ENCODE results near the gene GFI1B.
"Not testable (repeated sequence)": the region's sequence is repeated elsewhere in the genome, so short reads cannot be mapped to it uniquely, and the experiment has no call there.

Gene GFI1B

GRCh38 chr9:132965478-132965877, 13.0 kb upstream of the GFI1B start:
- H3K9ac ChIP-seq (ENCODE audit: low read depth in 1 of 2, low read length in 2 of 2): no peak overlapping the region
- H3K27me3 ChIP-seq (ENCODE audit: control insufficient read depth in 1 of 2, insufficient read depth in 2 of 2, low read length in 2 of 2): no peaks in the 10 kb centered on the region
- no peaks in the 10 kb centered on the region for H3K9me3 ChIP-seq (ENCODE audit: control insufficient read depth in 1 of 2, low read length in 2 of 2)
- H3K27ac ChIP-seq (ENCODE audit: low read depth, low read length): no peak overlapping the region
- no peak overlapping the region for H3K4me3 ChIP-seq (ENCODE audit: low read depth in 1 of 2, low read length in 2 of 2)
- H3K4me1 ChIP-seq (ENCODE audit: control insufficient read depth in 1 of 2, insufficient read depth in 2 of 2, low read length in 2 of 2): peaks cover 0 to 3% of the 10 kb centered on the region in 2 donors
- H3K36me3 ChIP-seq (ENCODE audit: control insufficient read depth in 1 of 2, insufficient read depth in 2 of 2, low read length in 2 of 2): no peaks in the 10 kb centered on the region

- H3K27ac ChIP-seq (ENCODE audit: low read depth, low read length); H3K27me3 ChIP-seq (ENCODE audit: control insufficient read depth in 1 of 2, insufficient read depth in 2 of 2, low read length in 2 of 2); H3K9me3 ChIP-seq (ENCODE audit: control insufficient read depth in 1 of 2, low read length in 2 of 2): not testable (repeated sequence)
Observed at GRCh38 chr9:132967908-132968307, 10.6 kb upstream of the GFI1B start.

GRCh38 chr9:132969783-132970182, 8.7 kb upstream of the GFI1B start:
- Histone ChIP-seq H3K9me3 (ENCODE audit: control insufficient read depth in 1 of 2, low read length in 2 of 2) (no peaks in the 10 kb centered on the region), H3K27me3 (ENCODE audit: control insufficient read depth in 1 of 2, insufficient read depth in 2 of 2, low read length in 2 of 2) (peaks cover 0 to 10% of the 10 kb centered on the region in 2 donors), H3K4me3 (ENCODE audit: low read depth in 1 of 2, low read length in 2 of 2) (no peak overlapping the region), H3K4me1 (ENCODE audit: control insufficient read depth in 1 of 2, insufficient read depth in 2 of 2, low read length in 2 of 2) (peaks cover 0 to 15% of the 10 kb centered on the region in 2 donors), H3K36me3 (ENCODE audit: control insufficient read depth in 1 of 2, insufficient read depth in 2 of 2, low read length in 2 of 2) (no peaks in the 10 kb centered on the region), H3K9ac (ENCODE audit: low read depth in 1 of 2, low read length in 2 of 2) (no peak overlapping the region), H3K27ac (ENCODE audit: low read depth, low read length) (no peak overlapping the region)

More at GRCh38 chr9:132967908-132968307, 10.6 kb upstream of the GFI1B start:
- not testable (repeated sequence) for H3K36me3 ChIP-seq (ENCODE audit: control insufficient read depth in 1 of 2, insufficient read depth in 2 of 2, low read length in 2 of 2); H3K9ac ChIP-seq (ENCODE audit: low read depth in 1 of 2, low read length in 2 of 2); H3K4me3 ChIP-seq (ENCODE audit: low read depth in 1 of 2, low read length in 2 of 2)
- peaks cover 0 to 15% of the 10 kb centered on the region in 2 donors for H3K4me1 ChIP-seq (ENCODE audit: control insufficient read depth in 1 of 2, insufficient read depth in 2 of 2, low read length in 2 of 2)

GRCh38 chr9:132970324-132971062, 8.0 kb upstream of the GFI1B start:
- Histone ChIP-seq H3K9me3 (ENCODE audit: control insufficient read depth in 1 of 2, low read length in 2 of 2) (no peaks in the 10 kb centered on the region), H3K27me3 (ENCODE audit: control insufficient read depth in 1 of 2, insufficient read depth in 2 of 2, low read length in 2 of 2) (peaks cover 0 to 10% of the 10 kb centered on the region in 2 donors), H3K4me3 (ENCODE audit: low read depth in 1 of 2, low read length in 2 of 2) (no peak overlapping the region), H3K36me3 (ENCODE audit: control insufficient read depth in 1 of 2, insufficient read depth in 2 of 2, low read length in 2 of 2) (no peaks in the 10 kb centered on the region), H3K4me1 (ENCODE audit: control insufficient read depth in 1 of 2, insufficient read depth in 2 of 2, low read length in 2 of 2) (peaks cover 0 to 15% of the 10 kb centered on the region in 2 donors), H3K27ac (ENCODE audit: low read depth, low read length) (no peak overlapping the region), H3K9ac (ENCODE audit: low read depth in 1 of 2, low read length in 2 of 2) (no peak overlapping the region)

- Histone ChIP-seq H3K4me1 (ENCODE audit: control insufficient read depth in 1 of 2, insufficient read depth in 2 of 2, low read length in 2 of 2) (peaks cover 8 to 26% of the 10 kb centered on the region in 2 donors), H3K27me3 (ENCODE audit: control insufficient read depth in 1 of 2, insufficient read depth in 2 of 2, low read length in 2 of 2) (peaks cover 0 to 10% of the 10 kb centered on the region in 2 donors)
Observed at GRCh38 chr9:132973166-132973565, 5.3 kb upstream of the GFI1B start.

GRCh38 chr9:132973713-132974112, 4.8 kb upstream of the GFI1B start:
- Histone ChIP-seq H3K4me1 (ENCODE audit: control insufficient read depth in 1 of 2, insufficient read depth in 2 of 2, low read length in 2 of 2) (peaks cover 12 to 30% of the 10 kb centered on the region in 2 donors), H3K27me3 (ENCODE audit: control insufficient read depth in 1 of 2, insufficient read depth in 2 of 2, low read length in 2 of 2) (peaks cover 3 to 15% of the 10 kb centered on the region in 2 donors), H3K27ac (ENCODE audit: low read depth, low read length) (no peak overlapping the region), H3K9ac (ENCODE audit: low read depth in 1 of 2, low read length in 2 of 2) (peak overlapping the region in 1 of 2 donors; percentile 25), H3K9me3 (ENCODE audit: control insufficient read depth in 1 of 2, low read length in 2 of 2) (no peaks in the 10 kb centered on the region), H3K4me3 (ENCODE audit: low read depth in 1 of 2, low read length in 2 of 2) (no peak overlapping the region), H3K36me3 (ENCODE audit: control insufficient read depth in 1 of 2, insufficient read depth in 2 of 2, low read length in 2 of 2) (no peaks in the 10 kb centered on the region)

More at GRCh38 chr9:132973166-132973565, 5.3 kb upstream of the GFI1B start:
- Histone ChIP-seq H3K27ac (ENCODE audit: low read depth, low read length) (no peak overlapping the region), H3K9me3 (ENCODE audit: control insufficient read depth in 1 of 2, low read length in 2 of 2) (no peaks in the 10 kb centered on the region), H3K9ac (ENCODE audit: low read depth in 1 of 2, low read length in 2 of 2) (peak overlapping the region in 1 of 2 donors; percentile 25), H3K4me3 (ENCODE audit: low read depth in 1 of 2, low read length in 2 of 2) (no peak overlapping the region), H3K36me3 (ENCODE audit: control insufficient read depth in 1 of 2, insufficient read depth in 2 of 2, low read length in 2 of 2) (no peaks in the 10 kb centered on the region)

GRCh38 chr9:132975961-132976360, 2.5 kb upstream of the GFI1B start:
- H3K27me3 ChIP-seq (ENCODE audit: control insufficient read depth in 1 of 2, insufficient read depth in 2 of 2, low read length in 2 of 2): peaks cover 22 to 25% of the 10 kb centered on the region in 2 donors
- H3K27ac ChIP-seq (ENCODE audit: low read depth, low read length): no peak overlapping the region
- H3K36me3 ChIP-seq (ENCODE audit: control insufficient read depth in 1 of 2, insufficient read depth in 2 of 2, low read length in 2 of 2): no peaks in the 10 kb centered on the region
- no peak overlapping the region for H3K9ac ChIP-seq (ENCODE audit: low read depth in 1 of 2, low read length in 2 of 2)
- H3K4me3 ChIP-seq (ENCODE audit: low read depth in 1 of 2, low read length in 2 of 2): no peak overlapping the region
- no peaks in the 10 kb centered on the region for H3K9me3 ChIP-seq (ENCODE audit: control insufficient read depth in 1 of 2, low read length in 2 of 2)
- H3K4me1 ChIP-seq (ENCODE audit: control insufficient read depth in 1 of 2, insufficient read depth in 2 of 2, low read length in 2 of 2): peaks cover 16 to 25% of the 10 kb centered on the region in 2 donors

GRCh38 chr9:132976571-132976970, 1.9 kb upstream of the GFI1B start:
- H3K27me3 ChIP-seq (ENCODE audit: control insufficient read depth in 1 of 2, insufficient read depth in 2 of 2, low read length in 2 of 2): peaks cover 23 to 25% of the 10 kb centered on the region in 2 donors
- no peak overlapping the region for H3K4me3 ChIP-seq (ENCODE audit: low read depth in 1 of 2, low read length in 2 of 2)
- no peak overlapping the region for H3K9ac ChIP-seq (ENCODE audit: low read depth in 1 of 2, low read length in 2 of 2)
- H3K4me1 ChIP-seq (ENCODE audit: control insufficient read depth in 1 of 2, insufficient read depth in 2 of 2, low read length in 2 of 2): peaks cover 16 to 24% of the 10 kb centered on the region in 2 donors
- H3K27ac ChIP-seq (ENCODE audit: low read depth, low read length): no peak overlapping the region
- no peaks in the 10 kb centered on the region for H3K9me3 ChIP-seq (ENCODE audit: control insufficient read depth in 1 of 2, low read length in 2 of 2)
- no peaks in the 10 kb centered on the region for H3K36me3 ChIP-seq (ENCODE audit: control insufficient read depth in 1 of 2, insufficient read depth in 2 of 2, low read length in 2 of 2)

GRCh38 chr9:132978112-132978450, 413 bp upstream of the GFI1B start:
- Histone ChIP-seq H3K9ac (ENCODE audit: low read depth in 1 of 2, low read length in 2 of 2) (no peak overlapping the region), H3K4me1 (ENCODE audit: control insufficient read depth in 1 of 2, insufficient read depth in 2 of 2, low read length in 2 of 2) (peaks cover 20 to 22% of the 10 kb centered on the region in 2 donors), H3K36me3 (ENCODE audit: control insufficient read depth in 1 of 2, insufficient read depth in 2 of 2, low read length in 2 of 2) (no peaks in the 10 kb centered on the region), H3K9me3 (ENCODE audit: control insufficient read depth in 1 of 2, low read length in 2 of 2) (no peaks in the 10 kb centered on the region), H3K27ac (ENCODE audit: low read depth, low read length) (no peak overlapping the region), H3K27me3 (ENCODE audit: control insufficient read depth in 1 of 2, insufficient read depth in 2 of 2, low read length in 2 of 2) (peaks cover 22 to 23% of the 10 kb centered on the region in 2 donors), H3K4me3 (ENCODE audit: low read depth in 1 of 2, low read length in 2 of 2) (no peak overlapping the region)

- H3K36me3 ChIP-seq (ENCODE audit: control insufficient read depth in 1 of 2, insufficient read depth in 2 of 2, low read length in 2 of 2): no peaks in the 10 kb centered on the region
- no peak overlapping the region for H3K27ac ChIP-seq (ENCODE audit: low read depth, low read length)
- peaks cover 20 to 22% of the 10 kb centered on the region in 2 donors for H3K4me1 ChIP-seq (ENCODE audit: control insufficient read depth in 1 of 2, insufficient read depth in 2 of 2, low read length in 2 of 2)
- no peak overlapping the region for H3K9ac ChIP-seq (ENCODE audit: low read depth in 1 of 2, low read length in 2 of 2)
- H3K4me3 ChIP-seq (ENCODE audit: low read depth in 1 of 2, low read length in 2 of 2): no peak overlapping the region
- H3K9me3 ChIP-seq (ENCODE audit: control insufficient read depth in 1 of 2, low read length in 2 of 2): no peaks in the 10 kb centered on the region
- peaks cover 17 to 23% of the 10 kb centered on the region in 2 donors for H3K27me3 ChIP-seq (ENCODE audit: control insufficient read depth in 1 of 2, insufficient read depth in 2 of 2, low read length in 2 of 2)
Observed at GRCh38 chr9:132980157-132980556, 1.7 kb downstream of the GFI1B start.

Data from duodenal mucosa (tissue), 2 donors.